ENCODE results near the gene FREM1. TPM values are rescaled to one million over a fixed set of nuclear protein-coding genes. Genes with fewer than 3 reads are reported as not detected.

Gene FREM1
- total and polyA plus RNA-seq, 2 donors (not counting 1 experiment from before 2014, with no cell fraction given), result not detected

DNA sequence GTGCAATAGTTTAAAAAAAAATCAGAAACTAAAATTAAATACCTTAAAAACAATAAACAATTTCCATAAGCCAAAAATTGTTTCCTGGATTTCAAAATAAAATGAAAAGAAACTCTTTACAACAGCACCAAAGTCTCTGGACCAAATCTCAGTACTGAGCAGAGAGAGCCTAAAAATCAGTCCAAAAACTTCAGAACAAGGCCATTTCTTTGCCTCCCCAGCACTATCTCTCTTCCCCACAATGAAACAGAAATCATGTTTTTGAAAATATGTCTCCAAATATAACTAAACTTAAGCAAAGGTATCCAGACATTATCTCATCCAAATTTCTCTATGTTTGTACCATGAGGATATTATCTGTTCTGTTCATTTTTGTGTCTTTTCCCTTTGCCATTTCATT, 1.0 kb downstream of the FREM1 start:
- intact Hi-C loops (cut with micrococcal nuclease), result no loop called here
- H3K4me3 ChIP-seq (ENCODE audit: control extremely low read depth in 1 of 5, extremely low read depth in 1 of 5, insufficient read depth in 1 of 5, low read depth in 2 of 5, low read length in 4 of 5), result no peak overlapping the region
- no peak overlapping the region for H3K27ac ChIP-seq (ENCODE audit: low read length in 2 of 2)
- Mint-ChIP-seq H3K9me3 (ENCODE audit: insufficient read depth) (no peaks in the 10 kb centered on the region), H3K4me1 (no peaks in the 10 kb centered on the region), H3K27ac (no peak overlapping the region), H3K4me3 (no peak overlapping the region), H3K27me3 (peaks cover 6% of the 10 kb centered on the region)
- no peak overlapping the region for H3K4me2 ChIP-seq (replicated peaks; ENCODE audit: low read depth, low read length, poor library complexity, severe bottlenecking)
- H3K79me2 ChIP-seq (ENCODE audit: control insufficient read depth, insufficient read depth, low read length), result no peaks in the 10 kb centered on the region
- ChIA-PET CTCF (no interaction called here), POLR2A (no interaction called here)
- H3K27me3 ChIP-seq (replicated peaks in 1 of 4; ENCODE audit: control extremely low read depth in 1 of 4, control insufficient read depth in 3 of 4, insufficient read depth in 4 of 4, low read length in 3 of 4), result no peaks in the 10 kb centered on the region
- no peak for DNase-seq
- no peaks in the 10 kb centered on the region for H3K4me1 ChIP-seq (ENCODE audit: control insufficient read depth in 2 of 2, insufficient read depth in 2 of 2, low read length in 2 of 2)
- TF ChIP-seq CTCF (IDR thresholded peaks at IDR 0.05) (no peak), EZH2 (IDR thresholded peaks at IDR 0.05; ENCODE audit: borderline replicate concordance, insufficient read depth, low read depth, low read length, poor library complexity, severe bottlenecking) (no peak)
- ATAC-seq (ENCODE audit: low read depth), result no peak
- no peaks in the 10 kb centered on the region for H3K36me3 ChIP-seq (replicated peaks in 1 of 2; ENCODE audit: control extremely low read depth in 1 of 2, control insufficient read depth in 1 of 2, extremely low read depth in 1 of 2, insufficient read depth in 2 of 2, low read length in 1 of 2)
- H3K9me3 ChIP-seq (ENCODE audit: control extremely low read depth in 1 of 3, control insufficient read depth in 2 of 3, insufficient read depth in 1 of 3, low read length in 2 of 3), result no peaks in the 10 kb centered on the region
- no peak overlapping the region for H3K9ac ChIP-seq (ENCODE audit: low read length)
- no peaks in the 10 kb centered on the region for H4K20me1 ChIP-seq (ENCODE audit: control insufficient read depth, insufficient read depth, low read length, poor library complexity, severe bottlenecking)
- H2AFZ ChIP-seq (ENCODE audit: insufficient read depth, low read depth, low read length, poor library complexity, severe bottlenecking), result no peak overlapping the region

GRCh38 chr9:14908295-14909180, 1.7 kb downstream of the FREM1 start:
- ATAC-seq (ENCODE audit: low read depth), result no peak
- Mint-ChIP-seq H3K4me1 (no peaks in the 10 kb centered on the region), H3K27ac (no peak overlapping the region), H3K27me3 (peaks cover 6% of the 10 kb centered on the region), H3K4me3 (no peak overlapping the region), H3K9me3 (ENCODE audit: insufficient read depth) (no peaks in the 10 kb centered on the region)
- DNase-seq, result no peak
- no peak overlapping the region for H3K9ac ChIP-seq (ENCODE audit: low read length)
- no peaks in the 10 kb centered on the region for H3K4me1 ChIP-seq (ENCODE audit: control insufficient read depth in 2 of 2, insufficient read depth in 2 of 2, low read length in 2 of 2)
- H3K9me3 ChIP-seq (ENCODE audit: control extremely low read depth in 1 of 3, control insufficient read depth in 2 of 3, insufficient read depth in 1 of 3, low read length in 2 of 3), result no peaks in the 10 kb centered on the region
- no peaks in the 10 kb centered on the region for H3K27me3 ChIP-seq (replicated peaks in 1 of 4; ENCODE audit: control extremely low read depth in 1 of 4, control insufficient read depth in 3 of 4, insufficient read depth in 4 of 4, low read length in 3 of 4)
- H3K79me2 ChIP-seq (ENCODE audit: control insufficient read depth, insufficient read depth, low read length), result no peaks in the 10 kb centered on the region
- WGBS (ENCODE audit: insufficient coverage), result 85% methylated on average over 3 of the region's 5 CpGs
- no peak overlapping the region for H3K4me2 ChIP-seq (replicated peaks; ENCODE audit: low read depth, low read length, poor library complexity, severe bottlenecking)
- H4K20me1 ChIP-seq (ENCODE audit: control insufficient read depth, insufficient read depth, low read length, poor library complexity, severe bottlenecking), result no peaks in the 10 kb centered on the region
- H3K36me3 ChIP-seq (replicated peaks in 1 of 2; ENCODE audit: control extremely low read depth in 1 of 2, control insufficient read depth in 1 of 2, extremely low read depth in 1 of 2, insufficient read depth in 2 of 2, low read length in 1 of 2), result no peaks in the 10 kb centered on the region
- ChIA-PET POLR2A (no interaction called here), CTCF (no interaction called here)
- intact Hi-C loops (cut with micrococcal nuclease), result no loop called here
- H3K4me3 ChIP-seq (ENCODE audit: control extremely low read depth in 1 of 5, extremely low read depth in 1 of 5, insufficient read depth in 1 of 5, low read depth in 2 of 5, low read length in 4 of 5), result no peak overlapping the region
- no peak for TF ChIP-seq EZH2 (IDR thresholded peaks at IDR 0.05; ENCODE audit: borderline replicate concordance, insufficient read depth, low read depth, low read length, poor library complexity, severe bottlenecking)
- no peak for TF ChIP-seq CTCF (IDR thresholded peaks at IDR 0.05)
- no peak overlapping the region for H2AFZ ChIP-seq (ENCODE audit: insufficient read depth, low read depth, low read length, poor library complexity, severe bottlenecking)
- no peak overlapping the region for H3K27ac ChIP-seq (ENCODE audit: low read length in 2 of 2)
